Endothelial cell of umbilical vein (primary cell): ENCODE measurements around the gene ST6GAL2.

Experiments used
- JUN ChIP-seq: IDR thresholded peaks from 2 replicates; pipeline ENCODE4 v1.6.1; 2011; ENCODE audit warnings: borderline replicate concordance, low read depth; ENCODE audit not compliant: insufficient read length, insufficient read depth
- POLR2A ChIP-seq: IDR thresholded peaks from 2 replicates; pipeline ENCODE4 v1.6.1; 2012; ENCODE audit warnings: low read depth, mild to moderate bottlenecking, control low read depth, low read length
- POLR2AphosphoS5 ChIP-seq: IDR thresholded peaks from 2 replicates; pipeline ENCODE4 v1.6.1; 2012; ENCODE audit warnings: low read depth, mild to moderate bottlenecking, control low read depth, low read length, moderate library complexity; ENCODE audit not compliant: insufficient read depth
- TF ChIP-seq, protein P1 (sequence below), 2 donors: IDR thresholded peaks; 1 replicate in 1 of 2; 2 replicates in 1 of 2; pipeline ENCODE4 v1.5.1; 2011; ENCODE audit warnings: low read length in 2 of 2, mild to moderate bottlenecking in 2 of 2, moderate library complexity in 2 of 2, control low read depth in 1 of 2, inconsistent platforms in 1 of 2, low read depth in 1 of 2; ENCODE audit not compliant: insufficient read depth in 1 of 2; ENCODE audit errors: extremely low read depth in 1 of 2

- TF ChIP-seq, protein P1, sequence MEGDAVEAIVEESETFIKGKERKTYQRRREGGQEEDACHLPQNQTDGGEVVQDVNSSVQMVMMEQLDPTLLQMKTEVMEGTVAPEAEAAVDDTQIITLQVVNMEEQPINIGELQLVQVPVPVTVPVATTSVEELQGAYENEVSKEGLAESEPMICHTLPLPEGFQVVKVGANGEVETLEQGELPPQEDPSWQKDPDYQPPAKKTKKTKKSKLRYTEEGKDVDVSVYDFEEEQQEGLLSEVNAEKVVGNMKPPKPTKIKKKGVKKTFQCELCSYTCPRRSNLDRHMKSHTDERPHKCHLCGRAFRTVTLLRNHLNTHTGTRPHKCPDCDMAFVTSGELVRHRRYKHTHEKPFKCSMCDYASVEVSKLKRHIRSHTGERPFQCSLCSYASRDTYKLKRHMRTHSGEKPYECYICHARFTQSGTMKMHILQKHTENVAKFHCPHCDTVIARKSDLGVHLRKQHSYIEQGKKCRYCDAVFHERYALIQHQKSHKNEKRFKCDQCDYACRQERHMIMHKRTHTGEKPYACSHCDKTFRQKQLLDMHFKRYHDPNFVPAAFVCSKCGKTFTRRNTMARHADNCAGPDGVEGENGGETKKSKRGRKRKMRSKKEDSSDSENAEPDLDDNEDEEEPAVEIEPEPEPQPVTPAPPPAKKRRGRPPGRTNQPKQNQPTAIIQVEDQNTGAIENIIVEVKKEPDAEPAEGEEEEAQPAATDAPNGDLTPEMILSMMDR (IDR thresholded peaks at IDR 0.05; ENCODE audit: extremely low read depth in 1 of 2, insufficient read depth in 1 of 2, low read depth in 1 of 2, low read length in 2 of 2), result no peak
- TF ChIP-seq JUN, result no peak
- no peak for TF ChIP-seq POLR2A
- TF ChIP-seq POLR2AphosphoS5, result no peak
Measured at GRCh38 chr2:106759966-106760365, 126.0 kb downstream of the ST6GAL2 start.
